BLaER1 treated with 17β-estradiol and CSF1 and Interleukin-3, amounts not matched to agents 10 nM and 100 nM (cell line): Measurements from ENCODE around the gene KLHL1.
A peak's percentile ranks its signal among the peaks of the same experiment; 100 is the strongest.

ENCODE experiments used
- H3K27ac ChIP-seq, 11 experiments: shearing (Covaris generic); formaldehyde crosslinking; 2 replicates each; pipeline ENCODE4 v1.8.1; 2022
- H3K27me3 ChIP-seq, 11 experiments: shearing (Covaris generic); formaldehyde crosslinking; 2 replicates each; pipeline ENCODE4 v1.8.1; 2022
- H3K36me3 ChIP-seq, 11 experiments: shearing (Covaris generic); formaldehyde crosslinking; 2 replicates each; pipeline ENCODE4 v1.8.1; 2022
- H3K4me1 ChIP-seq, 10 experiments: shearing (Covaris generic); formaldehyde crosslinking; 2 replicates each; pipeline ENCODE4 v1.8.1; 2022
- H3K4me2 ChIP-seq, 11 experiments: shearing (Covaris generic); formaldehyde crosslinking; 2 replicates each; pipeline ENCODE4 v1.8.1; 2022
- H3K4me3 ChIP-seq, 10 experiments: shearing (Covaris generic); formaldehyde crosslinking; 2 replicates each; pipeline ENCODE4 v1.8.1; 2022
- H3K9ac ChIP-seq, 11 experiments: shearing (Covaris generic); formaldehyde crosslinking; 2 replicates each; pipeline ENCODE4 v1.8.1; 2022
- H3K9me3 ChIP-seq, 11 experiments: shearing (Covaris generic); formaldehyde crosslinking; replicated peaks in 1 of 11; 2 replicates each; pipeline ENCODE4 v1.8.1; 2022
- H4K20me1 ChIP-seq, 11 experiments: shearing (Covaris generic); formaldehyde crosslinking; 2 replicates each; pipeline ENCODE4 v1.8.1; 2022
- Cebpa-rat ChIP-seq, 11 experiments: shearing (Covaris generic); IDR thresholded peaks; 2 replicates each; pipeline ENCODE4 v1.8.1; 2022

KLHL1 gene

DNA sequence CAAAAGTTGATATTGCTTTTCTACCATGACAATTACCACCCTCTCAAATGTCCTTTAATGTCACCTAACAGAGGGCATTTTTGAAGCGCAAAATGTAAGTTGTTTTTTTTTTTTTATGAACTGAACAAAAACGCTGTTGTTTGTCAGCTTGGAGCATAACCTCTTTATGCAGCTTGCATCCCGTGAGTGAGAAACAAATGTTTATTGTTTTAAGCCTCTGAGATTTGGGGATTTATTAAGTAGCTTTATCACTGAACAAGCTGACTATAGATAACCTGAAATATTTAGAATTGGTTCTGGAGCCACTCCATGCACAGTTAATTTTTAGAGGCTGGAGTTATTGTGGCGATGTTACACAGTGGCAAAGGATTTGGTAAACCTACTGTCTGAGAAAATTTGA lies 80.7 kb downstream of the KLHL1 start:
- Histone ChIP-seq H4K20me1 (no peaks in the 10 kb centered on the region), H3K4me3 (no peak overlapping the region)
- no peak for TF ChIP-seq Cebpa-rat (IDR thresholded peaks at IDR 0.05)

GRCh38 chr13:70023516-70023915 lies 84.7 kb downstream of the KLHL1 start:
- H4K20me1 ChIP-seq: no peaks in the 10 kb centered on the region
- no peaks in the 10 kb centered on the region for H3K36me3 ChIP-seq
- no peak for TF ChIP-seq Cebpa-rat (IDR thresholded peaks at IDR 0.05)
- H3K27me3 ChIP-seq: no peaks in the 10 kb centered on the region
- no peak overlapping the region for H3K4me2 ChIP-seq
- no peaks in the 10 kb centered on the region for H3K9me3 ChIP-seq
- H3K4me1 ChIP-seq: no peaks in the 10 kb centered on the region
- no peak overlapping the region for H3K27ac ChIP-seq
- H3K9ac ChIP-seq: no peak overlapping the region
- no peak overlapping the region for H3K4me3 ChIP-seq

More for the DNA sequence above, 80.7 kb downstream of the KLHL1 start:
- no peaks in the 10 kb centered on the region for H3K9me3 ChIP-seq
- H3K4me2 ChIP-seq: no peak overlapping the region
- H3K4me1 ChIP-seq: no peaks in the 10 kb centered on the region
- H3K9ac ChIP-seq: no peak overlapping the region
- no peaks in the 10 kb centered on the region for H3K36me3 ChIP-seq
- no peak overlapping the region for H3K27ac ChIP-seq
- H3K27me3 ChIP-seq: no peaks in the 10 kb centered on the region

- Histone ChIP-seq H3K9ac (no peak overlapping the region), H3K4me1 (no peaks in the 10 kb centered on the region), H3K27ac (no peak overlapping the region), H3K9me3 (0 out of 22 replicates have a peak, but pooled peaks cover 0 to under 1% (median 0%) of the 10 kb centered on the region in 11 experiments), H3K4me2 (no peak overlapping the region), H3K36me3 (no peaks in the 10 kb centered on the region), H3K4me3 (no peak overlapping the region), H3K27me3 (no peaks in the 10 kb centered on the region), H4K20me1 (no peaks in the 10 kb centered on the region)
- no peak for TF ChIP-seq Cebpa-rat (IDR thresholded peaks at IDR 0.05)
These were observed 85.6 kb downstream of the KLHL1 start for GRCh38 chr13:70022646-70023045.

- H3K9me3 ChIP-seq: peaks cover 15 to 28% (median 21%) of the 10 kb centered on the region in 11 experiments
- H3K9ac ChIP-seq: no peak overlapping the region
- no peaks in the 10 kb centered on the region for H4K20me1 ChIP-seq
- no peak overlapping the region for H3K27ac ChIP-seq
- no peak overlapping the region for H3K4me3 ChIP-seq
- no peak for TF ChIP-seq Cebpa-rat (IDR thresholded peaks at IDR 0.05)
- no peaks in the 10 kb centered on the region for H3K27me3 ChIP-seq
- H3K4me2 ChIP-seq: no peak overlapping the region
- no peaks in the 10 kb centered on the region for H3K4me1 ChIP-seq
- no peaks in the 10 kb centered on the region for H3K36me3 ChIP-seq
These were observed 92.1 kb downstream of the KLHL1 start for GRCh38 chr13:70016116-70016515.

GRCh38 chr13:70014337-70014736 lies 93.9 kb downstream of the KLHL1 start:
- Histone ChIP-seq H3K27ac (no peak overlapping the region), H3K9ac (no peak overlapping the region), H3K4me2 (no peak overlapping the region), H3K4me3 (no peak overlapping the region), H3K36me3 (no peaks in the 10 kb centered on the region), H3K27me3 (no peaks in the 10 kb centered on the region), H3K9me3 (peaks cover 15 to 28% (median 21%) of the 10 kb centered on the region in 11 experiments), H4K20me1 (no peaks in the 10 kb centered on the region), H3K4me1 (no peaks in the 10 kb centered on the region)
- no peak for TF ChIP-seq Cebpa-rat (IDR thresholded peaks at IDR 0.05)

DNA sequence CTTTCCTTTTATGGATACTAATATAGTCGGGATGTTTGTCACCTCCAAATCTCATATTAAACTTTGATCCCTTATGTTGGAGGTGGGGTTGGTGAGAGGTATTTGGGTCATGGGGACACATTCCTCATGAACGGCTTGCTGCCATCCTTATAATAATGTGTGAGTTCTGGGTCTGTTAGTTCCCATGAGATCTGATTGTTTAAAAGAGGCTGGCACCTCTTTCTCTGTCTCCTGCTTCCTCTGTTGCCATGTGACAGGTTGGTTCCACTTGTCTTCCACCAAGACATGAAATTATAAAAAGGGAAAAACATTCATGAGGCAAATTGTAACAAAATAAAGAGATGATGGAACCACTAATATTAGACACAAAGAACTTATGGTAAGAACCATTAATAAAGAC lies 108.4 kb downstream of the KLHL1 start:
- no peak overlapping the region for H3K9ac ChIP-seq
- TF ChIP-seq Cebpa-rat (IDR thresholded peaks at IDR 0.05): no peak
- H3K4me1 ChIP-seq: no peaks in the 10 kb centered on the region
- H3K4me2 ChIP-seq: no peak overlapping the region
- no peaks in the 10 kb centered on the region for H4K20me1 ChIP-seq
- H3K27ac ChIP-seq: no peak overlapping the region
- no peak overlapping the region for H3K4me3 ChIP-seq
- no peaks in the 10 kb centered on the region for H3K27me3 ChIP-seq
- H3K36me3 ChIP-seq: no peaks in the 10 kb centered on the region
- H3K9me3 ChIP-seq: no peaks in the 10 kb centered on the region

DNA sequence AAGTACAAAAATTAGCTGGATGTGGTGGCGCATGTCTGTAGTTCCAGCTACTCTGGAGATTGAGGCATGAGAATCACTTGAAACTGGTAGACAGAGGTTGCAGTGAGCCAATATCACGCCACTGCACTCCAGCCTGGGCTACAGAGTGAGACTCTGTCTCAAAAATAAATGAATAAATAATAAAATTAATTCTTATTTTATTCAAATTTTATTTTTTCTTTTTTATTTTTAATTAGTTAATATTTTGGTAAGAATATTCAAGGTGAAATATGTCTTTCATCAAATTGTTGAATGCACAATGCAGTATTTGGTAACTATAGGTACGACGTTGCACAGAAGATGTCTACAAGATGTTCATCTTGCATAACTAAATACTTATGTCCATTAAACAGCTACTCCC lies 111.2 kb downstream of the KLHL1 start:
- Histone ChIP-seq H3K36me3 (no peaks in the 10 kb centered on the region), H3K4me1 (peaks cover 0 to 4% (median 0%) of the 10 kb centered on the region in 10 experiments; a peak in 1 of 20 replicates), H3K4me3 (no peak overlapping the region), H3K9me3 (no peaks in the 10 kb centered on the region), H3K27me3 (no peaks in the 10 kb centered on the region), H3K9ac (no peak overlapping the region), H4K20me1 (no peaks in the 10 kb centered on the region), H3K27ac (no peak overlapping the region), H3K4me2 (no peak overlapping the region)
- TF ChIP-seq Cebpa-rat (IDR thresholded peaks at IDR 0.05): no peak

GRCh38 chr13:69980799-69981198 lies 127.5 kb downstream of the KLHL1 start:
- peak overlapping the region in 2 of 11 experiments; percentile 22 to 26; a peak in 2 of 22 replicates for H3K4me2 ChIP-seq
- H3K27ac ChIP-seq: no peak overlapping the region
- H3K27me3 ChIP-seq: no peaks in the 10 kb centered on the region
- H4K20me1 ChIP-seq: no peaks in the 10 kb centered on the region
- no peak overlapping the region for H3K4me3 ChIP-seq
- H3K9me3 ChIP-seq: no peaks in the 10 kb centered on the region
- no peak overlapping the region for H3K9ac ChIP-seq
- no peak for TF ChIP-seq Cebpa-rat (IDR thresholded peaks at IDR 0.05)
- no peaks in the 10 kb centered on the region for H3K4me1 ChIP-seq
- H3K36me3 ChIP-seq: no peaks in the 10 kb centered on the region

DNA sequence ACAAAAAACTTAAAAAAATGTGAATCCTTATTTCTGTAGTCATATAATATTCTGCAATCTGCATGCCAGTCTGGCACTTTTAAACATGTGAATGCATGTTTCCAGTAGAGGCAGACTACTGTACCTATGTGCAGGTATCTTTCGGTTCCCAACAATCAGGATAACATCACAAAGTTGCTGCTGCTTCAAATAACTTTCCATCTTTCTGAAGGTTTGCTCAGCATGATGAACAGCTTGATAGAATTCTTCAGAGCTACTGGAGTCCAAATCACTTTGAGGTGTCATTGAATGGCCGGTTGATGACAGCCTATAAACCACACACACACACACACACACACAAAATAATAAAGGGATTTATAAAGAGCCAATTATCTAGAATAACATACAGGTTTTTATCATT lies 132.8 kb downstream of the KLHL1 start:
- Histone ChIP-seq H4K20me1 (no peaks in the 10 kb centered on the region), H3K27me3 (no peaks in the 10 kb centered on the region), H3K9me3 (no peaks in the 10 kb centered on the region), H3K4me3 (no peak overlapping the region), H3K9ac (no peak overlapping the region), H3K4me1 (peaks cover 3 to 15% (median 5%) of the 10 kb centered on the region in 10 experiments; a peak in 18 of 20 replicates), H3K4me2 (no peak overlapping the region), H3K27ac (no peak overlapping the region), H3K36me3 (no peaks in the 10 kb centered on the region)
- no peak for TF ChIP-seq Cebpa-rat (IDR thresholded peaks at IDR 0.05)

DNA sequence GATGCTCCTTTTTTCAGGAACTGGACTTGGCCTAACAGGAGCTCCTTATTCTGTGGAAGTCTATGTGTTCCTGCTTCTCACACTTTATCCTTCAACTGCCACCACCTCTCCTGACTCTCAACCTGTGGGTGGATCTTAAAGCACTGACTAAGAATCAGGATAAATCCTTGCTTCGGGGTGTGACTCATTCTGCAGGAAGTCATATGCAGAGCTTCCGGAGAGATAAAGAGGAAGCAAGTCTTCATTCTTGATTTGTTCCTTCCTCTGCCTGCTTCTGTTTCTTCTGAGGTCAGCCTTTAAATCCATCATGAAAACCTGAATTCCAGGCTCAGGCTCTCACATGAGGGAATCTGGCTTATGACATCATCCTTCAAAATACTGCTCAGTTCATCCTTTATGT lies 137.7 kb downstream of the KLHL1 start:
- peak overlapping the region in 1 of 11 experiments; percentile 38; a peak in 1 of 22 replicates for H3K9ac ChIP-seq
- peaks cover 5 to 24% (median 9%) of the 10 kb centered on the region in 10 experiments; a peak in 18 of 20 replicates for H3K4me1 ChIP-seq
- H3K36me3 ChIP-seq: no peaks in the 10 kb centered on the region
- H3K27me3 ChIP-seq: no peaks in the 10 kb centered on the region
- H3K27ac ChIP-seq: peak overlapping the region in 5 of 11 experiments; percentile 38 to 73 (median 70); a peak in 8 of 22 replicates
- no peaks in the 10 kb centered on the region for H4K20me1 ChIP-seq
- peaks cover 0 to 4% (median 0%) of the 10 kb centered on the region in 11 experiments; a peak in 2 of 22 replicates for H3K9me3 ChIP-seq
- peak overlapping the region; percentile 16 to 75 (median 47); a peak in 19 of 22 replicates for H3K4me2 ChIP-seq
- no peak overlapping the region for H3K4me3 ChIP-seq
- no peak for TF ChIP-seq Cebpa-rat (IDR thresholded peaks at IDR 0.05)
